ENCODE data around the gene TRERF1.
"Not testable (repeated sequence)": the region's sequence is repeated elsewhere in the genome, so short reads cannot be mapped to it uniquely, and the experiment has no call there.

Gene TRERF1

DNA sequence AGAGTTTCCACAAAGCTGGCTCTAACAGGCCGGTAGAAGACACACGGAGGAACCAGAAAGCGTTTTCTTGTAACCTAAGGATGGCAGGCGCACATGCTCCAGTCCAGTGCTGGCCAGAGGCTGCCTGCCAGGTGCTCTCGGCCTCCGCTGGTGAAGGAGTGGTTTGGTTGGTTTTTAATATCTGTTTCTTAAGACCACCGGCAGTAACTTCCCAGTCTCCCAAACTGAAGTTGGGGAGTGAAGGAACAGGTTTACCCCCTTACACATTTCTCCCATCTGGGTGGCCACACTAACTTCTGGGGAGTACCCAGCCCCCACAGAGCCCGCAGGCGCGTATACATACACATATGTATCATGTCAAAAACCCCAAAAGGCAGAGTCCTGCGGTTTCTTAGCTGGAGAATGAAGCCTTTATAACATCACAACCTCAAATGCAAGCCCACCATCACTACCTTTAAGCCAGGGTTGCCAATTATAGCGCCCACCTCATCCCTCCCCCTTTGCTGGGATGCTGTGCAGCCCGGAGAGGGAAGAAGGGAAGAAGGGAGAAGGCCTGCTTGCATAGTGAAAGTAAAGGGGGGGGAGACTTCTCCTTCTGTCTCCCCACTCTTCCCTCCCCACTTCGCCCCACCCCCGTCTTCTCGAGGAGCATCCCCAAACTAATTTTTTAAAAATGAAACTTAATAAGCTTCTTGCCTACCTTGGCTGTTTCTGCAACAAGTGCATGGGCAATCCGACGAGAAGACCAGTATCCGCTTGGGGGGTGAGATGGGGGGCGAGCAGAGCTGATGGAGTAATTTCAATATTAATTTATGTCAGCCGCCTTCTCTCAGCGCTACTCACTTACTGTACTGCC is 1.0 kb downstream of the TRERF1 start:
- no peak for DNase-seq

DNA sequence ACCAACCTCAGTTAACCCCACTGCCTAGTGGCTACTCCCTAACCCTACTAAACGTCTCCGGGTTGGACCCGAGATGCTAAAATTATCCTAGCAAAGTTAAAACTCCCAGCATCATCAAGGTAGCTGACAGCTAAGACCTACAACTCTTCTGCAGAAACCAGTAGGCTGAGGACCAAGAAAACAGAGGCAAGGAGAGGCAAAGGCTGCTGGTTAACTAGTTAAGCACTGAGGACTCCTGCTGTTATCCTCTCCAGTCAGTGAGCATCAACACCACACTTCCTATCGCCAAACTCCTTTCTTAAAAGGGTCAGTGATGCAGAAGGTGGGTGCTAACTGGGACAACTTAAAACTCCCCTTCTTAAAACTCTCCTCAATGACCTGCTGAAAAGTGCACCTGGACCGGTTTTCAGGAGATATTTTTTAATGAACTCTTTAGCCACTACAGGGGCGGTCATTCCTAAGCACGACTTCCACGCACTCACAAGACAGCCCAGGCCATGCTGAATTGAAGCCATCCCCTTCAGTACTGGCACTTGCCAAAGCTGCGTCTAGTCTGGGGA is 1.7 kb downstream of the TRERF1 start:
- no peak for DNase-seq

DNA sequence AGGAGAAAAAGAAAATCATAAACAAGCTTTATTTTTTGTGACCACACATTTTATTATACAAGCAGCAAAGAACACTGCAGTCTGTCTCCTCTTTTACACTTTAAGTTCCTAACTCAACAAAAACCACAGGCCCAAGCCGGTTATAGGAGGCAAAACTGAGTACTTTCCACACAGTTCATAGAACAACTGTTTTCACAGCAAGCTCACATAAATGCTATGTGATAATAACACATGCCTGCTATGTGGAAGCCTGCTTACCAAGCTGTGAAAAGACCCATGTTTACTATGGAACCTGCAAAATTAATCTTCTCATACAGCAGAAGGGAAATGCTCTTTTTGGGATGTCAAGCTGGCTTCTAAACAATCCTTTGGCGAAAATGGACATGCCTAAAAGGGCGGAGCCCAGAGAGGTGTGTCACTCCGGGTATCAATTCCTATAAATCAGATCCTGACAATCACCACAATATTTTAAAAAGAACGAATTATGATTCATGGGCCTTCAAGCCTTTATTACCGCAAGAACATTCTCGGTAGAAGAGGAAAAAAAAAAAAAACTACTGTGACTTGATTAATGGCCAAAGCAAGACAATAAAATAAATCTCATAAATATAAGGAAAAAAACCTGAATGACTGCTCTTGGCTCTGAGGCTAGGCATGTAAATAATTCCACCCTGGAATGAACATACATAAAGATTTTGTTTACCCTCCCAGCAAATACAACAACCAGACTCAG is 2.6 kb downstream of the TRERF1 start:
- no peak for DNase-seq

DNA sequence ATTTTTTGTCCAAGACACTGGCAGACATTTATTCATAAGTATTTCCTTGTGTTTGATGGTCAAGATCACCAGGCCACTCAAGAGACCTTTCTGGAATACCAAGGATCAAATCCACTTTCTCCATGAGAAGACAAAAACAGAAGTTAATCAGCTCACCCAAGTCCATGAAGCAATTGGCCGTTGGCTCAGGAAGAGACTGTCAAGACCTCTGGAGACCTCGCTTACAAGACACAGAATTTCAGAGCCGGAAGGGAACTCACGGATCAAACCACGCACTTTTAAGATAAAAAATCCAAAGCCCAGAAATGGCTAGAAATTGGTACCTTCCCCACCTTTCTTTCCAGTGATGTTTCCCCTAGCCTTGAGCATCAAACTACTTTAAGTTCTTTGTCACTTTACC is 3.3 kb downstream of the TRERF1 start:
- no peak for DNase-seq

DNA sequence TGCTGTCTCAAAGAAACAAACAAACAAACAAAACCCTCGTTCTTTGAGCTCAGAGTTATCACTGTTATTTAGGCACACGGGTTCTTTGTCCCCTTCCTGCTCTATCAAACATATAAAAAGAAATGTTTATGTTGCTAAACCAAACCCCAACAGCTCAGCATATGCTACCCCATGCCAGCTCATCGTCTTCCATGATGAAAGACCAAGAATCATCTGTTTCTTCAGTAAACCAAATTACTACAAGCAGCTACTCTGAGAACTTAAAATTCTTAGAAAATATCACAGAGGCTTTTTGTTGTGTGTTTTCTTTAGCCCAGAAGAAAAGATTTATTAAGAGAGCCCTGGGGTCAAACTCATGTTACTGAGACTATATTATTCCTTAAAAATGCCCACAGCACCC is 4.7 kb downstream of the TRERF1 start:
- no peak for DNase-seq

DNA sequence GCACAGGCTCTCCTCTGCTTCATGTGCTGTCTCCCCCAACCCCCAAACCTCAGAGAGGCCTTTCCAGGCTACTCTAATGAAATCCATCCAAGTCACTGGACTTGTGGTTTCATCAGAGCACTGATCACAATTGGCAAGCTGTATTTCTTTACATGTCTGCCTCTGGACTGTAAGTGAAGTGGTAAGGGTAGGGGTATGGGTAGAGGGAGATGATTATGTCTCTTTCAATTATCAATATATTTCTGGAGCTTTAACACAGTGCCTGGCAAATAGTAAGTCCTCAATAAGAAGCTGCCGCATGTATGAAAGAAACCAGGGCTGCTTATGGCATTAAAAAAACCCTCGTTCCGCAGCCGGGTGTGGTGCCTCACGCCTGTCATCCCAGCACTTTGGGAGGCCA is 5.4 kb downstream of the TRERF1 start:
- DNase-seq: no peak

DNA sequence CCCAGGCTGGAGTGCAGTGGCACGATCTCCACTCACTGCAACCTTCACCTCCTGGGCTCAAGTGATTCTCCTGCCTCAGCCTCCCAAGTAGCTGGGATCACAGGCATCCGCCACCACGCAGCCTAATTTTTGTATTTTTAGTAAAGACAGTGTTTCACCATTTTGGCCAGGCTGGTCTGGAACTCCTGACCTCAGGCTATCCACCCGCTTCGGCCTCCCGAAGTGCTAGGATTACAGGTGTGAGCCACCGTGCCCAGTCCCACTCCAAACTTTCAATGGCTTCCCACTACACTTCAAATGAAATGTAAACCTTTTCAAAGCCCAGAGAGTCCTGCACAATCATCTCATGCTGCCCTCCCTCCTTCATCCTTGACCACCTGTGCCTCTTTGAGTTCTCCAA is 5.8 kb downstream of the TRERF1 start:
- not testable (repeated sequence) for DNase-seq

DNA sequence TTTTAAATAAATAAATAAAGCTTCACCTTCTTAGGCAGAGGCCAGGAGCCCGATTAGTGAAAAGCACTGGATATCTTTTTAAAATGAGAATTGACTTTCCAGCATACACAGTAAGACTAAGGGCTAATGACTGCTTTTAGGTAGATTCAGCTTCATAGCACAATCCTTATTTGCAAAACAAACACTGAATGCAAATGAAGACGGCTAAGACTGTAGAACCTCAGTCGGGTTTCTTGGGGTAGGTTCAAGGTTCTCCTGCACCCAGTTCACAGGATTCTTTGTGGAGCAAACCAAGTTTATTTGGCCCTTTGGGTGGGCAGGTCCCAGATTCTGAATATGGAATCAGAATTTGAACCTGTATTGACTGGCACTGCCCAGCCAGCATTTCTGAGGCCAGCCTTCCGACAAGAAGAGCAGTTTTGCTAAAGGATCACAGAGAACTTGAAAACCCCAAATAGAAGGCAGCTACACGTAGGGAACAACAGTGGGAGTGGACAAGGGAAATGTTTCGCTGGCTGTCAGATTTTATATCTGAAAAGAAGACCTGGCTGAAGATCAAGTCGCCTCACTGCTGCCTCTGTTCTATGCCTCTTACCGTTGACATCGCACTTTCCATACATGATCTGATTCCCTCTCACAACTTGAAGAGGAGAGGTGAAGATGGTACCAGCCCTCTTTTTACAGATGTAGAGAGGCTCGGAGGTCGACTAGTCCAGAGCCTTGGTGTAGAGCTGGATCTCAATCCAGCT is 8.2 kb downstream of the TRERF1 start:
- DNase-seq: no peak

DNA sequence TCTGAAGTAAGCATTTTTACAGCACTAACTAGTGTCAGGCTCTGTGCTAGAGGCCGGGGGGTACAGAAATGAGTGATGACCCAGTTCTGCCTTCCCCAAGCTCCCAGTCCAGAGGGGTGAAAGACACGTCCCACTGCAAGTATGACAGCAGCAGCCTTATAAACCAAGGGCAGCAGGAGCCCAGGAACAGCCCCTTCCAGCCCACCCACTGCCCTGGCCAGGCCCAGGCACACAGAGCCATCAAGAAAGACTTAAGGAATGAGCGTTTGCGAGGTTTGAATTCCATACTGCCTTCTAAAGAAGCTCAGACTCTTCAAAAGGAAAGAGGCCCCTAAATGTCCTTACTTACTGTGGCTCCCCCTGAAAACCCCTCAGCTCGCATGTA is 10.0 kb downstream of the TRERF1 start:
- DNase-seq: no peak

DNA sequence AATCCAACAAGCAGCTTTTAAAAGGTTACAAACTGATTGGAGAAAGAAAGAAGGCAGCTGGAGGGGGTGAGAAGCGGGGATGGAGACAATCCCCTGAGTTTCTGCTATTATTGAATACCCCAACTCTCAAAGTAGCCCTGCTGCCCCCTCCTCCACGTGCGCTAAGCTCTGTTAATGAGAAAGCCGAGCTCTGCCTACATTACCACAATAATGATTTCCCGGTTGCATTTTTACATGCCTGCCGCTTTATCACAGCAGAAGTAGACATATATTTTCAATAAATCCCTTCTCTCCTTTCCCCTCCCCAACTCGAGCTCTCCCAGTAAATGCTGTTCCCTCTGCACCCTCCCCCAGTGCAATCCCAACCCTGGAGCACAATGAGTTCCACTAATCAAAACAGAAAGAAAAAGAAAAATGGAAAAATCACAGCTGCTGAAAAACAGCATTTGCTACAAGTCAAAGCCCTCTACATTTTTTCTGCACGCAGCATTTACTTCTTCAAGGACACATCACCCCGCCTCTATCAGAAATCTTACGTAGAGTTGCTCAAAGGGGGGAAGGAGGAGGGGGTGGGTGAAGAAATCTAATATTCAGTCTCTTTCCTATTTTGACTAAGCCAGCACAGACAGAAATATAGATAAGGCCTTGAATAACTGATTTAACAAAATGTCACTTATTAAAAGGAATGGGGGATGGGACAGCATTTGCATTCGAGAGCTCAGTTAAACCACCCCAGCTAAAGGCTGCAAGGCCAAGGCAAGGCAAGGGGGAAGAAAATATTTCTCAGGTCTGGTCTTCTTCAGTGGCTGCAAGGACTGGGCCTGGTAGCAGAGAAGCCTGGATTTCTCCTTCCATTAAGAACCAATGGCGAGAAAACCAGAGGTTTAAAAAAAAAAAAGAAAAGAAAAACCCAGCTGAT is 10.7 kb downstream of the TRERF1 start:
- no peak for DNase-seq

DNA sequence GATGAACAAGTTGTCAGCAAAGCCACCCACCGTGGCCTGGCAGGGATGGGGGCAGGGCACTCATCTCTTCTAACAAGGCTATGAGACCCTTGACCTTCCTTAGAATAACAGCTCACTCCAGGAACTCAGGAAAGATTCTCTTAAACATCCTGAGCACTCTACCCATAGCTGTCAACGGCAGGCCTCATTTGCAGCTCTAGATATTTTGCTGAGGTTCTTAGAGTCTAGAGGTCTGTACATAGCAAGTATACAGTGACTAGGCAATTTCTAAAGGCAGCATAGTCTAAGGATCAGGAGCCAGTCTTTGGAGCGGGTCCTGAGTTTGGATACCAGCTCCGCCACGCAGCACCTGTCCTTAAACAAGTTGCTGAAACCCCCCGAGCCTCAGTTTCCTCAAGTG is 11.7 kb downstream of the TRERF1 start:
- no peak for DNase-seq

DNA sequence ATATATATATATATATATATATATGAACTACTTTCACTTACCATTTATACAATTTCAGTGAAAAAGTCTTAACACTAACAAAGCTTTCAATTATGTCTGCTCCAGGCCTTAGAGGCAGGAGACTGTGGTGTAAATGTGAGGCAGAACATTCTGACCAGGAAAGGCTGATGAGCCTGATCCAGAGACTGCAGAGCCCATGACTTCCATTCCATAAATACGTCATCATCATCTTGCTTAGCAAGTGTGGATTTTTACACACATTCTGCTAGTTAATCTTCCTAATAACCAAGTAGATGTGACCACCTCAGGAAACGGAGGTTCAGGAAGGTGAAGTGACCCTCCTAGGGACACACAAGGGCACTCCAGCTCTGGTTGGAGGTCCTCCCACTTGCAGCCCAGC is 14.9 kb downstream of the TRERF1 start:
- DNase-seq: no peak

DNA sequence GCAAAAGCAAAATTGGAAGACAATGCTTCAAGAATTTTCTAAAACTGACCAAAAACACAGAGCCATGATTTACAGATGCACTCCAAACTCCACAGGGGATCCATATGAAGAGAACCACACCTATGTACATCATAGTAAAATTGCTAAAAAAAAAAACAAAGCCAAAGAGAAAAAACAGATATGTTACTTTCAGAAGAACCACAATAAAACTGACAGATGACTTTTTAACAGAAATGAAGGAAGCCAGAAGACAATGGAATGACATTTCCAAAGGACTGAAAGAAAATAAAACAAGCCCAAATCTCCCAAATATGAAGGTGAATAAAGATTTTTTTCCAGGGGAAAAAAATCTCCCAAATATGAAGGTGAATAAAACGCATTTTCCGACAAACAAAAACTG is 17.5 kb downstream of the TRERF1 start:
- DNase-seq: no peak

DNA sequence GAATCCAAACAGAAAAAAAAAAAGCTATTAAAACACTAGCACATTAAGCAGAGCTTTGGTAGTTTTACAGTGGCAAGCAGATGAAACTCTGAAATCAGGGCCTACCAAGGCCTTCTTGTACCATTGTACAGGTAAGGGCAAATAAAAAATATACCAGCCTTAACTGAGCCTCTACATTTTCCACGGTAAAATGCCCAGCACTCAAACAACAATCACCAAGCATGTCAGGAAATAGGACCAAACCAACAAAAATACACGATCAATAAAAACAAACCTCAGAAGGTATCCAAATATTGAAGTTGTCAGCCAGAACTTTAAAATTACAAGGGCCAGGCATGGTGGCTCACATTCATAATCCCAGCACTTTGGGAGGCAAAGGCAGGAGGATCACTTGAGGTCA is 18.3 kb downstream of the TRERF1 start:
- no peak for DNase-seq

DNA sequence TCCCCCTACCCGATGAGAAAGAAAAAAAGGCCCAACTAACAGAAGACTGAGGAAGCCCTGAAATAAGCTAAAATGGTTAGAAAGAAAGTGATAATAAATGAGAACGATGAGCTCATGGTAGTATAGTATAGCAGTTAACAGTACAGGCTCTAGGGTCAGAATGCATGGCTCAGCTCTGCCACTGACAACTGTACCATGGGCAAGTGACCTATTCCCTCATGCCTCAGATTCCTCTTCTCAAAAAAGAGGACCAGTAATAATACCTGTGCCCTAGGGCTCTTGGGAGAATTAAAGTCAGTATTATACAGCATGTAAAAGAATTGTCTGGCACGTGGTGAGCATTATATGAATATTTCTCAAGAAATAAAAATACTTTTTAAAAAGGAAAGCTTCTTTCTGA is 19.8 kb downstream of the TRERF1 start:
- no peak for DNase-seq

DNA sequence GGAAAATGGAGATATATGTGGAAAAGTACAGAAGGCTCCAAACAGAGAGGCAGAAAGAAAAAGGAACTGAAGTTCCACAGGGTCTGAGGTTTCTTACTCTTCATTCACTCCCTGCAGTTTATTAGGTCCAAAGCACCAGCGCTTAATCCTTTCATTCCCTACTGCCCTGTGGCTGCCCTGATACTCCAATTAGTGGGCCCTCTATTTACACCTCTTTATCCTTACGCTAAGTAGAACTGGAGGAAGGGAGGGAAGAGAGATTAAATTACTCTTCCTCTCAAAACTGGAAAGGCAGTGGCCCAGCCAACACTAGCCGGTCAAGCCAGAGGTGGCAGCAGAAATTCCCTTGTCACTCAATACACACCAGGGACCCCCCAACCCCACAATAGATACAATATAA is 20.4 kb downstream of the TRERF1 start:
- no peak for DNase-seq

DNA sequence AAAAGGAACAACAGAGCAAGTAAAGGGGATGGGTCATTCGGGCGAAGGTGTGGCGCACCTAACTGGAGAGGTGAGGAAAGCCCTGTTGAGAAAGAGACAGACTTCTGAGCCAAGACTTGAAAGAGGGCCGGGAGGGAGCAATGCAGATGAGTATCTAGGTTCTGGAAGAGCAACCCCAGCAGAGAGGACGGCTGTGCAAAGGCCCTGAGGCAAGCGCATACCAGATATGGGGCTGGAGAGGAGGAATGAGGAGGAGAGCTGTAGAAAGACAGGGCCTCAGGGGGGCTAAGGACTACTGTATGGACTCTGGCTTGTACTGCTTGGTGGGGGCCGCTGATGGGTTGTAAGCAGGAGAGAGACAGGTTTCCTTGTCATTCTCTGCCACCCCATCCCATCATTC is 21.9 kb downstream of the TRERF1 start:
- DNase-seq: no peak

DNA sequence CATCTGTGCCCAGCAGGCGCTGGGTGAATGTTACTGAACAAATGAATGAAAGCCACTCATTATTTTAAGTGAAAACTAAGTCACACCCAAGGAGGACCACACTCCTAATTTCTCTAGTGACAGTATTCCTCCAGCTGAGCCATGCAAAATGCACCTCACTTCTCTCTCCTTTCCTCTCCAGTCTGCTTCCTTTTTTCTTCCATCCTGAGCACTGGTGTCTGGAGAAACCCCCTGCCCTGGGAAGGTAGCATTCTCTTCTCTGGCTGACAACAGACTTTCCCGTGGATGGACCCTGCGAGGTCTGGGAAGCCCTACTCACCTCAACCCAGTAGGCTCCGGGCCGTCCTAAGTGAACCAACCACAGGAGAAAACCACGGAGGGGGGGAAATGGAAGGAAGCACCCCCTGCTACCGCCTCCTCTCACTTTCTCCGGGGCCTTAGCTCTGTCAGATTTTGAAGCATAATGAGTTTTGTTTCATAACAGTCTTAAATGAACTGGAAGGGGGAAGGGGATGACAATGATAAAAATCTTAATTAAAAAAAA is 22.6 kb downstream of the TRERF1 start:
- DNase-seq: no peak

DNA sequence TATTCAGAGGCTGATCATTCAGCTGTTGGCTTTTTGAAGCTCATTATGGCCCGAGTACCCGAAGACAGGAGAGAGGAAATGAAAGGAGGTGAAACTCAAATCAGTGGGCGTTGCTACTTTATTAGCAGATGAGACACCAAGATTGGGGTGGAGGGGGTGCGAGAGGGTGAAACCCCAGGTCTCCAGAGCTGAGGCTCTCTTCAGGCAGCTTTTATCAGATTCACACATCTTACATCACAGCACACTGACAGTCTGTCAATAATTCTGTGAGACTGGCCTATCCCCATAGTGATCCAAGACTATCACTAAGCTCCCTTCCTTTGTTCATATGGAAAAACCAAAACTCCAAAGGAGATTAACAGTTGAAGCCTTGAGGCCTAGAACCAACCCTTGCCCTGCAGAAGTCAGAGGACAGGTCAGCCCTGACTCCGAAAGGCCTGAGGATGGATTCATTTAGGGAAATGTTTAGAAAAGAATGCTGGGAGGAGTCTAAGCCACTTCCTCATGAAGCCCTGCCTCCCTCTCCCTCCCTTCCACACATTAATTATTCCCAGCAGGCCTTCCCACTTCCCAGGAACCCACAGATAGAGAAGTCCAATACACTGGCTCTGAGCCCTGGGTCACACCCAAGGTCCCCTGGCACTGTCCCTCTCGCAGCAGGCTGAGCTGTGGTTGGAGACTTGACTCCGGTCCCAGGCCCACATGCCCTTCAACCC is 23.2 kb downstream of the TRERF1 start:
- DNase-seq: no peak

DNA sequence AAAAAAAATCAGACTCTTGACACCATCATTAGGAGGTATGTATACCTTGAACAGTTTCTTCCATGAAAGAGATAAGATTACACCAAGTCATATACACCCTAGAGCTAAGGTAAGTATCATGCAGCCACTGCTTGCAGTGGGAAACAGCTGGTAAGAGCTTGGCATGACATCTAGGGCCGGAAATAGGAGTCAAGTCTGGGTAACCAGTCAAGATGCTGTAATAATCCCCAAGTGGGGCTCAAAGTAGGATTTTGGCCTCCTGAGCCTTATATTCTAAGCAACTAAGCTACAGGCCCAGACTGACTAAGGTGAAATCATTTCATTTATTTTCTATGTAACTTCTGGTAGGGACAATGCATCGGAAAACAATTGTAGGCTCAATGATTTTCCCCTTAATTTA is 23.9 kb downstream of the TRERF1 start:
- no peak for DNase-seq

DNA sequence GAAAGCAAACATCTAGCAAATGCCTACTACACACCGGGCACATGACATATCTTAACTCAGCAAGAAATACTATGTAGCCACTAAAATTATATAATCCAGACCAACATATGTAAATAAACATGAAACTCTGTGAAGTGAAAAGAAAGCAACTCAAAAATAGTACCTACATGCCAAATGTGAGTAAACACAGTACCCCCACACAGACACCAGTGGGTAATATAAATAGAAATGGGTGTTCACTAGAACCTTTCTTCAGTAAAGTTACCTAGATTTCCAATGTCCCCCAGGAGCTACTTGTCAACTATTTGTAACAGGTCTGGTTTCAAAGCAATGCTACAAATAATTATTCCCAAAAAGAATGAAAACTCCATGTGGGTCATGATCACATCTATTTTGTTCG is 25.5 kb downstream of the TRERF1 start:
- no peak for DNase-seq
